ENCODE measurements around the gene XKR3.
"Not testable (repeated sequence)": the region's sequence is repeated elsewhere in the genome, so short reads cannot be mapped to it uniquely, and the experiment has no call there.

The XKR3 gene

DNA sequence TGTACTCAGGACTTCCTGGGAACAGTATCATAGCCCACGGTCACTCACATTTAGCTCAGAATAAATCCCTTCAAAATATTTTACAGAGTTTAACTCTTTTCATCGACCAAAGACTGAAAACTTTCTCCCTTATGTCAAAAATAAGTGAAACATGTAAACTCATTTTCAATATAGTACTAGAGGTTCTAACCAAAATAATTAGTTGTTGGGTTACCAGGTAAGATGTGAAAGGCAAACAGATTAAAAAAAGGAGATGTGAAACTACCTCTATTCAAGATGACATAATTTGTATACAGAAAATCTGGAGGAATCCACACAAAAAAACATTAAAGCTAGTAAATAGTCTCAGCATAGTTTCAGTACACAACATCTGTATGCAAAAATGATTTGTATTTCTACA is 20.3 kb downstream of the XKR3 start:
- DNase-seq (ENCODE audit: low read depth) = no peak

DNA sequence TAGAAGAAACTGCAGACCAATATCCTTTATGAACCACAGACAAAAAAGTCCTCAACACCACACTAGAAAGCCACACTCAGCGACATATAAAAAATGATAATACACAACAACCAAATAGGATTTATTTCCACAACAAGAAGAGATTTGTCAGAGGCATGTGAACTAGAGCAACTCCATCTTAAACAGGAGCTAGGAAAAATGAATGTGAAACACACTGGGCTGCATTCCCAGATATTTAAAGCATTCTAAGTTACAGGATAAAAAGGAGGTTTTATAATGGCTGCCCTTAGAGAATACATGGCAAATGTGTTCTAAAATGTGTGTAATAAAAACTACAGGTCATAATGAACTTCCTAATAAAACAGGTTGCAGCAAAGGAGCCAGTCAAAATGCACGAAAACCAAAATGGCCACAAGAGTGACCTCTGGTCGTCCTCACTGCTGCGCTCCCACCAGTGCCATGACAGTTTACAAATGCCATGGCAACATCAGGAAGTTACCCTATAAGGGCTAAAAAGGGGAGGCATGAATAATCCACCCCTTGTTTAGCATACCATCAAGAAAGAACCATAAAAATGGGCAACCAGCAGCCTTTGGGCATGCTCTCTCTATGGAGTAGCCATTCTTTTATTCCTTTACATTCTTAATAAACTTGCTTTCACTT is 21.8 kb downstream of the XKR3 start:
- no peak for DNase-seq (ENCODE audit: low read depth)

DNA sequence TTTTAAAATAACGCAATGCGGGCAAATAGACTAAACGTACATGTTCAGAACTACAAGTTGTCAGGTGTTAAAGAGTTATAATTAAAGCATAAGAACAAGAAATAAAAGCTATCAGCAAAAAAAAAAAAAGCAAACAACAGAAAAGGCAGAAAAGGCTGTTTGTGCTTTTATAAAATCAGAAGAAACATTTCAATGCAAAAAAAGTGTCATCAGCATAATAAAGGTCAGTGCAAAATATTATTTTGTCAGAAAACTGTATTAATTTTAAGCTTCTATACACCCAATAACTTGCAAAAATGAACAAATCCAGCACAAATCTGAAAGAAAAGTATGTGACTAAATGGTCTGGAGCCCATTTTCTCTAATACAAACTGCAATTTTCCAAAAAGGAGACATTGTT is 23.6 kb downstream of the XKR3 start:
- no peak for DNase-seq (ENCODE audit: low read depth)

DNA sequence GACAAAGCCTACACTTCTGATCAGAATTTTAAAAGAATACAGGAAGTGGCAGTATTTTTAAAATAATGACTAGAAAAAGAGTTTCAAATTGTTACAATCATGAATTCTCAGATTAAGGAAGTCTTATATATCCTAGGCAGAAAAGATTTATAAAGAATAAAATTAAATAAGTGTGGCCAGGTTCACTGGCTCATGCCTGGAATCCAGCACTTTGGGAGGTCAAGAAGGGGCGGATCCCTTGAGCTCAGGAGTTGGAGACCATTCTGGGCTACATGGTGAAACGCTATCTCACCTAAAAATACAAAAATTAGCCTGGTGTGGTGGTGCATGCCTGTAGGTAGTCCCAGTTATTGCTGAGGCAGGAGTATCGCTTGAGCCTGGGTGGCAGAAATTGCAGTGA is 24.1 kb downstream of the XKR3 start:
- DNase-seq (ENCODE audit: low read depth) = no peak

DNA sequence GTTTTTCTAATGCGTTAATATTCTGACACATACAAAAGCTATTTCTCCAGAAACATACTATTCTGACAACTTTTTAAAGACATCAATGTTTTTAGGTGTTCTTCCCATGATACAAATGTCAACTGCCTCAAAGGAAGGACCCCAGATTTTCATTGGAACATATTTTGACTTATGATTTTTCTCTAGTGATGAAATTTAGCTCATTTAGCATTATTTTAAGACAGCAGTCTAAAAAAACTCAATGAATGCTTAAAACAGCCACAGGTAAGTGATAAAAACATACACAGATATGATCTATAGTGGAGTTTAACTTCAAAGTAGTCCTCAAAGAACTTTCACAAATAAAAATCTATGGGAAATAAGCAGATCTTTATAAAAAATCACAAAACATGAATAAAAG is 24.9 kb downstream of the XKR3 start:
- DNase-seq (ENCODE audit: low read depth) = no peak

DNA sequence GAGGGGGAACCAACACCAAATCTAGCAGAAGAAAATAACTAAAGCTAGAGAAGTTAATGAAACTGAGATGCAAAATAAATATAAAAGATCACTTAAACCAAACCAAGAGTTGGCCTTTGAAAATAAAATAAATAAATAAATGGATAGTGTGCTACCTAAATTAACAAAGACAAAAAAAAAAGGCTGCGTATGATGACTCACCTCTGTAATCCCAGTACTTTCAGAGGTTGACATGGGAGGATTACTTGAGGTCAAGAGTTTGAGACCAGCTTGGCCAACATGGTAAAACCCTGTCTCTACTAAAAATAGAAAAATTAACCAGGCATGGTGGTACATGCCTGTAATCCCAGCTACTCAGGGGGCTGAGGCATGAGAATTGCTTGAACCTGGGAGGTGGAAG is 29.7 kb downstream of the XKR3 start:
- not testable (repeated sequence) for DNase-seq (ENCODE audit: low read depth)

DNA sequence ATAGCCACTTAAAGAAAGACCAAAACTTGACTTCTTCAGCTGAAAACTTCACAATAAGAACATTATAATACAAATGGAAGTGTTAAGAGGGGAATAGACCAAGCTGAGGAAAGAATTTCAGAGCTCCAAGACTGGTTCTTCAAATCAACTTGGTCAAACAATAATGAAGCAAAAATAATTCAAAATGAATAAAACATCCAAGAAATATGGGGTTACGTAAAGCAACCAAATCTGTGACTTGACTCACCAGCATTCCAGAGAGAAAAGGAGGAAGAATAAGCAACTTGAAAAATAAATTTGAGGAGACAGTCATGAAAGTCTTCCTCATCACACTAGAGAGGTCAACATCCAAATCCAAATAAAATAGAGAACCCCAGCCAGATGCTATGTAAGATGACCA is 31.4 kb downstream of the XKR3 start:
- DNase-seq (ENCODE audit: low read depth) = no peak

- DNase-seq (ENCODE audit: low read depth) = no peak
Measured at GRCh38 chr22:16789860-16790493, 35.2 kb downstream of the XKR3 start.

DNA sequence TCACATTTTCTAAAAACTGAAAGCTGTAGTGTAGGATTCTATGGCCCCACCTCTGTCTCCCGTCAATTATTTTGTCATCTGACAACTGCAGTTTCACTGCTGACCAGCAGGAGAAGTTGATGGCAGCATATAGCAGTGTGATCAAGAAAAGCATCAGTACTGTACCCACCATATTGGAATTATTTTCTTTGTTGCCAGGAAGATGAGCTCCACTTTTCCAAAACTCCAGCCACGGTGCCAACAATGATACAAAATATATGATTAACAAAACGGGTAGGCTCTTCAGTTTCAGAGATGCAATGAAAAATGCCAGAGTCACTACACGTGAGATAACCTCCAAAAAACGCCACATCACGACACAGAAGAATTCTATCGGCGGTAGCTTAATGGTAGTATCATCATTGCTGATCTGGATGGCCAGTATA is 41.3 kb downstream of the XKR3 start:
- no peak for DNase-seq (ENCODE audit: low read depth)

- DNase-seq (ENCODE audit: low read depth) = no peak
Measured at GRCh38 chr22:16783453-16783852, 41.8 kb downstream of the XKR3 start.

- no peak for DNase-seq (ENCODE audit: low read depth)
Measured at GRCh38 chr22:16781764-16782329, 43.4 kb downstream of the XKR3 start.

DNA sequence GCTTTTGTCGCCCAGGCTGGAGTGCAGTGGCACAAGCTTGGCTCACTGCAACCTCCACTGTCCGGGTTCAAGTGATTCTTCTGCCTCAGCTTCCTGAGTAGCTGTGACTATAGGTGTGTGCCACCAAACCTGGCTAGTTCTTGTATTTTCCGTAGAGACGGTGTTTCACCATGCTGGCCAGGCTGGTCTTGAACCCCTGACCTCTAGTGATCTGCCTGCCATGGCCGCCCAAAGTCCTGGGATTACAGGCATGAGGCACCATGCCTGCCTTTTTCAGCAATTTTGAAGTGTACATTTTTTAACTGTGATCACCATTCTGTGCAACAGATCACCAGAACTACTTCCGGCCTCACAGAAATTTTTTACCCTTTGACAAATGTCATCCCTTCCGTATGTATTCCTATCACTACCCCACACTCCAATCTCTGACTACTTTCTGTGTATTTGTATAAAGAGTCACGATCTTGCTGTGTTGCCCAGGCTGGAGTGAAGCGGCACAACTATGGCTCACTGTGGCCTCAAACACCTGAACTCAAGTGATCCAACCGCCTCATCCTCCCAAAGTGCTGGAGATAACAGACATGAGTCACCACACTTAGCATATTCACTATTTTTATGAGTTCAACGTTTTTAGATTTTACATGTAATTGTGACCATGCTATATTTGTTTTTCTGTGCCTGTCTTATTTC is 44.0 kb downstream of the XKR3 start:
- no peak for DNase-seq (ENCODE audit: low read depth)

DNA sequence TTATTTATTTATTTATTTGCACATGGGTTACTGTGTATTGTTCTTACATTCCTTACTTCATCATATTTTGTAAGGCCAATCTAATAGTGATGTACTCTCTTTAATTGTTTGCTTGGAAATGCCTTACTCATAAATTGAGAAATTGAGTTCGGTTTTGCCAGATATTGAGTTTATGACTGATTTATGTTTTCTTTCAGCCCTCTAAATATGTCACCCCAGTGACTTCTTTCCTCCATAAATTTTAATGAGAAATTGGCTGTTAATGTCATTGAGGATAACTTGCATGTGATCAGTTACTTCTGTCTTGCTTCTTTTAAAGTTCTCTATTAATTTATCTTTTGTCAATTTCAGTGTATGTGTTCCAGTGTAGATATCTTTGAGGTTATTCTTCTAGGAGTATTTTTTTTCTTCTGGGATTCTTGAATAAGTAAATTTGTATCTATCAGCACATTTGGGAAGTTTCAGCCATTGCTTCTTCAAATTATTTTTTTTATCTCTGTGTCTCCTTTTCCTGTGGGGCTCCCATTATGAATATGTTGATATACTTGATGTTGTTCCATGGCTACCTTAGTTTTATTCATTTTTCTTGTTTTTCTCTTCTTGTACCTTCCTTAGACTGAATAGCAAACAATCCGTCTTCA is 47.8 kb downstream of the XKR3 start:
- no peak for DNase-seq (ENCODE audit: low read depth)

DNA sequence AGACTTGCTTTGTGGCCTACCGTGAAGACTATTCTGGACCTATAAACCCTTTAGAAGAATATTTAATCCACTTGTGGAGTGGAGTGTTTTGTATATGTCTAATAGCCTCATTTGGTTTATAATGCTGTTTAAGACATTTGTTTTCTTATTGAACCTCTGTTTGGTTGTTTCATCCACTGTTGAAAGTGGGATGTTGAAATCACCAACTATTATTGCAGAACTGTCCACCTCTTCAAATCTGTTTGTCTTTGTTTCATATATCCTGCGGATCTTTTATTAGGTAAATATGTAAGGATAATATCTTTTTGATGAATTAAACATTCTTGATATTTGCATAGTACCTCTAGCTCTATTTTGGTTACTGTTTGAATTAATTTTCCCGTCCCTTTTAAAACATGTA is 49.1 kb downstream of the XKR3 start:
- no peak for DNase-seq (ENCODE audit: low read depth)

- DNase-seq (ENCODE audit: low read depth) = no peak
Measured at GRCh38 chr22:16774911-16775500, 50.2 kb downstream of the XKR3 start.

GRCh38 chr22:16771569-16771968 is 53.6 kb downstream of the XKR3 start:
- not testable (repeated sequence) for DNase-seq (ENCODE audit: low read depth)

DNA sequence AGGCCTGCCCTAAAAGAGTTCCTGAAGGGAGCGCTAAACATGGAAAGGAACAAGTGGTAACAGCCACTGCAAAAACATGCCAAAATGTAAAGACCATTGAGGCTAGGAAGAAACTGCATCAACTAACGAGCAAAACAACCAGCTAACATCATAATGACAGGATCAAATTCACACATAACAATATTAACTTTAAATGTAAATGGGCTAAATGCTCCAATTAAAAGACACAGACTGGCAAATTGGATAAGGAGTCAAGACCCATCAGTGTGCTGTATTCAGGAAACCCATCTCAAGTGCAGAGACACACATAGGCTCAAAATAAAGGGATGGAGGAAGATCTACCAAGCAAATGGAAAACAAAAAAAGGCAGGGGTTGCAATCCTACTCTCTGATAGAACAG is 57.3 kb downstream of the XKR3 start:
- DNase-seq (ENCODE audit: low read depth) = not testable (repeated sequence)

GRCh38 chr22:16762224-16762623 is 63.0 kb downstream of the XKR3 start:
- not testable (repeated sequence) for DNase-seq (ENCODE audit: low read depth)

GRCh38 chr22:16760416-16760815 is 64.8 kb downstream of the XKR3 start:
- not testable (repeated sequence) for DNase-seq (ENCODE audit: low read depth)

GRCh38 chr22:16749282-16749681 is 75.9 kb downstream of the XKR3 start:
- DNase-seq (ENCODE audit: low read depth) = not testable (repeated sequence)

DNA sequence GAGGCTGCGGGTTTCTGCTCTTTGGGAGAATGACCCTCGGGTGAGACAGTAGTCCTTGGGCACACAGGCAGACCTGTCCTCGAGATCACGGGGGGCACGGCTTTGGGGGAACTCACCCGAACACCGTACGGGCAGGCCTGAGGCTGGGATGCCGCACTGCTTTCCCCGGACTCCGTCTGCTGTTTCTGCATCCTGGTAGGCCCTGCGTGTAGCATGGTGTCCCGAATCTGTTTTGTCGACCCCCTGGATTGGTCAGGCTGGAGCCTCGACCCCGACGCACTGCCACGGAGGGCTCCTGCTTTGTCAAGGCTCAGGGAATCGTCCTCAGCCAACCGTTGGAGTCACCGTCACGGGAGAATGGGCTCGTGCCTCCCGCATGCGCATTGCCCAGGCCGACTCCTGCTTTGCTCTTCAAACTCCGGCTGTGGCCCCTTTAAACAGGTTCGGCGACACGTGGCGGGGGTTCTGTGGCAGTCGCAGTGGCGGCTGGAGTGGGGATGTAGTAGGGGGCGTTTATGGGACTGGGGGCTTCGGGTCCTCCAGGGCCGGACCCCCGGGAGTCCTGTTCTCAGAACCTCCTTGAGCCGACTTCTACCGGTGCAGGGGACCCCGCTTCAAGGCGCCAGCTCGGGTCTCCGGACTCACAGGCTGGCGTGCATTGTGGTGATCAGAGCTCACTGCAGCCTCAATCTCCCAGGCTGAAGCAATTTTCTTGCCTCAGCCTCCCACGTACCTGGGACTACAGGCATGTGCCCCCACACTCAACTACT is 76.9 kb downstream of the XKR3 start:
- DNase-seq (ENCODE audit: low read depth) = not testable (repeated sequence)
